Stomach (tissue), 9 donors: Measurements from ENCODE around the gene RBM44. TPM values are rescaled to one million over a fixed set of nuclear protein-coding genes. Genes with fewer than 3 reads are reported as not detected.

Source experiments
- DNase-seq, 2 donors: peaks; one replicate each; pipeline versions ENCODE4 v3.0.0 to v3.0.0-alpha.2; 2013 to 2019
- H3K27ac ChIP-seq, 5 donors: fragments of 200-600 bp in 4 of 5; sonication (generic) in 4 of 5; one replicate each; pipeline ENCODE4 v1.5.1; 2013 to 2019; ENCODE audit warnings: mild to moderate bottlenecking in 1 of 5, moderate library complexity in 1 of 5
- H3K27me3 ChIP-seq, 3 donors: fragments of 200-600 bp; sonication (generic); one replicate each; pipeline ENCODE4 v1.5.1; 2017 to 2019; ENCODE audit warnings: mixed run types in 1 of 3
- H3K36me3 ChIP-seq, 4 donors: fragments of 200-600 bp; sonication (generic); 1 replicate in 3 of 4; 2 replicates in 1 of 4; pipeline ENCODE4 v1.5.1; 2016 to 2019
- H3K4me1 ChIP-seq, 4 donors: fragments of 200-600 bp; sonication (generic); one replicate each; pipeline ENCODE4 v1.5.1; 2016 to 2019
- H3K4me3 ChIP-seq, 4 donors: fragments of 200-600 bp; sonication (generic) in 3 of 4; one replicate each; pipeline ENCODE4 v1.5.1; 2016 to 2019; ENCODE audit warnings: mild to moderate bottlenecking in 1 of 4
- H3K9me3 ChIP-seq, 4 donors: fragments of 200-600 bp; sonication (generic); one replicate each; pipeline ENCODE4 v1.5.1; 2016 to 2019
- CTCF ChIP-seq, 7 experiments: fragments of 450-650 bp in 4 of 7; fragments of 200-600 bp in 3 of 7; sonication (generic) in 3 of 7; IDR thresholded peaks; one replicate each; pipeline ENCODE4 v1.5.1; 2016 to 2019; ENCODE audit warnings: antibody characterized with exemption in 7 of 7, control low read depth in 2 of 7, mild to moderate bottlenecking in 1 of 7
- EP300 ChIP-seq: sonication (generic); formaldehyde crosslinking; IDR thresholded peaks from one replicate; pipeline ENCODE4 v1.6.1; 2017; ENCODE audit warnings: antibody characterized with exemption
- POLR2A ChIP-seq, 4 donors: fragments of 450-650 bp; IDR thresholded peaks; one replicate each; pipeline ENCODE4 v1.6.1; 2016; ENCODE audit warnings: antibody characterized with exemption in 4 of 4, control low read depth in 2 of 4, mild to moderate bottlenecking in 1 of 4, moderate library complexity in 1 of 4
- POLR2AphosphoS5 ChIP-seq, 3 donors: sonication (generic); formaldehyde crosslinking; IDR thresholded peaks; one replicate each; pipeline ENCODE4 v1.6.1; 2016; ENCODE audit warnings: antibody characterized with exemption in 3 of 3
- WGBS, 5 donors: extraction: QIAGEN DNeasy Blood & Tissue Kit in 3 of 5; methylation state at CpG; one replicate each; pipeline versions ENCODE4 v1.1.5 to v1.1.7; 2013 to 2018; 5-methylcytosine and 5-hydroxymethylcytosine counted together
- intact Hi-C: fragments of 100-400 bp; cut with DNase I; formaldehyde crosslinking; loops from one replicate; pipeline ENCODE4 v1.15.1; 2023; ENCODE audit warnings: low total_unique reads
- polyA plus RNA-seq, 3 donors: library from polyadenylated mRNA; stranded (reverse); fragments of 200-250 nt; gene quantifications; one replicate each; pipeline ENCODE4 v1.2.3, GENCODE V29; 2013
- total RNA-seq, 5 donors: library from RNA; depleted of rRNA; stranded (reverse); fragments of >200 nt; gene quantifications; one replicate each; pipeline versions ENCODE4 v1.1.0 to v1.2.3, GENCODE V29; 2014 to 2016
- donor health status: healthy with polysubstance abuse.
- donor health status: Bipolar disorder and iron deficiency.
- donor health status: healthy.

Gene RBM44
- total and polyA plus RNA-seq, 8 donors: under 0.01 to 2.4 (median 1.8) TPM; not detected in 3

- Histone ChIP-seq H3K4me1 (no peaks in the 10 kb centered on the region), H3K27ac (no peak overlapping the region), H3K9me3 (peaks cover 0 to 20% (median 8%) of the 10 kb centered on the region in 4 donors), H3K27me3 (no peaks in the 10 kb centered on the region), H3K4me3 (no peak overlapping the region), H3K36me3 (no peaks in the 10 kb centered on the region)
- no peak for DNase-seq
- TF ChIP-seq POLR2AphosphoS5 (IDR thresholded peaks at IDR 0.05): no peak
- no peak for TF ChIP-seq POLR2A (IDR thresholded peaks at IDR 0.05)
- no peak for TF ChIP-seq CTCF (IDR thresholded peaks at IDR 0.05)
- no peak for TF ChIP-seq EP300
- intact Hi-C loops: no loop called here
- WGBS, 5 donors: 87 to 95% (median 92%) methylated on average over 32 to 34 of the region's 34 CpGs
Observed at GRCh38 chr2:237799060-237799428, 465 bp downstream of the RBM44 start.

GRCh38 chr2:237801466-237801865 is 2.9 kb downstream of the RBM44 start:
- intact Hi-C loops: no loop called here
- no peak overlapping the region for H3K27ac ChIP-seq
- 88 to 93% (median 89%) methylated on average over 2 of the region's 2 CpGs for WGBS, 5 donors

GRCh38 chr2:237806334-237806733 is 7.8 kb downstream of the RBM44 start:
- TF ChIP-seq CTCF (IDR thresholded peaks at IDR 0.05): no peak
- TF ChIP-seq EP300: no peak
- TF ChIP-seq POLR2AphosphoS5 (IDR thresholded peaks at IDR 0.05): no peak
- TF ChIP-seq POLR2A (IDR thresholded peaks at IDR 0.05): no peak
- H3K4me1 ChIP-seq: no peaks in the 10 kb centered on the region
- no peaks in the 10 kb centered on the region for H3K36me3 ChIP-seq
- intact Hi-C loops: no loop called here
- H3K27ac ChIP-seq: no peak overlapping the region
- no peak overlapping the region for H3K4me3 ChIP-seq
- 46 to 69% (median 55%) methylated on average over 2 of the region's 2 CpGs for WGBS, 5 donors
- no peaks in the 10 kb centered on the region for H3K27me3 ChIP-seq
- DNase-seq: no peak
- peaks cover 0 to 9% (median 0%) of the 10 kb centered on the region in 4 donors for H3K9me3 ChIP-seq

More at GRCh38 chr2:237801466-237801865, 2.9 kb downstream of the RBM44 start:
- H3K4me1 ChIP-seq: no peaks in the 10 kb centered on the region
- H3K4me3 ChIP-seq: no peak overlapping the region
- H3K36me3 ChIP-seq: no peaks in the 10 kb centered on the region
- TF ChIP-seq CTCF (IDR thresholded peaks at IDR 0.05) (no peak), EP300 (no peak), POLR2AphosphoS5 (IDR thresholded peaks at IDR 0.05) (no peak)
- DNase-seq: no peak
- H3K9me3 ChIP-seq: peaks cover 0 to 20% (median 8%) of the 10 kb centered on the region in 4 donors
- no peaks in the 10 kb centered on the region for H3K27me3 ChIP-seq

GRCh38 chr2:237815637-237816036 is 17.1 kb downstream of the RBM44 start:
- 62 to 87% (median 85%) methylated on average over 1 of the region's 1 CpG for WGBS, 5 donors
- no peak for TF ChIP-seq CTCF (IDR thresholded peaks at IDR 0.05)

More at GRCh38 chr2:237815637-237816036, 17.1 kb downstream of the RBM44 start:
- H3K27me3 ChIP-seq: no peaks in the 10 kb centered on the region
- no peaks in the 10 kb centered on the region for H3K36me3 ChIP-seq
- intact Hi-C loops: no loop called here
- H3K27ac ChIP-seq: no peak overlapping the region
- H3K9me3 ChIP-seq: no peaks in the 10 kb centered on the region
- no peak overlapping the region for H3K4me3 ChIP-seq
- H3K4me1 ChIP-seq: no peaks in the 10 kb centered on the region
- DNase-seq: no peak
